OCI-LY1 (cell line): ENCODE data around the gene KRTAP1-5.

ENCODE experiments used
- H2AFZ ChIP-seq: fragments of 200-600 bp; sonication (generic), shearing (Covaris generic); 2 replicates; pipeline ENCODE4 v1.6.0; 2014; ENCODE audit warnings: antibody characterized with exemption, mild to moderate bottlenecking, low read length
- H3F3A ChIP-seq: fragments of 200-600 bp; sonication (generic), shearing (Covaris generic); 2 replicates; pipeline ENCODE4 v1.6.0; 2014; ENCODE audit warnings: mild to moderate bottlenecking, antibody characterized with exemption, low read length, moderate library complexity; ENCODE audit not compliant: insufficient read depth
- H3K27ac ChIP-seq: fragments of 200-600 bp; sonication (generic); 2 replicates; pipeline ENCODE4 v1.5.1; 2014; ENCODE audit warnings: low read length, mixed run types, mild to moderate bottlenecking, low read depth; ENCODE audit not compliant: poor library complexity, severe bottlenecking
- H3K27me3 ChIP-seq: fragments of 200-600 bp; sonication (generic); 2 replicates; pipeline ENCODE4 v1.6.0; 2014; ENCODE audit warnings: antibody characterized with exemption, mild to moderate bottlenecking, low read length, moderate library complexity; ENCODE audit not compliant: insufficient read depth
- H3K36me3 ChIP-seq: fragments of 200-600 bp; sonication (generic); 2 replicates; pipeline ENCODE4 v1.6.1; 2014; ENCODE audit warnings: mild to moderate bottlenecking, antibody characterized with exemption, low read length, moderate library complexity, mixed read lengths; ENCODE audit not compliant: insufficient read depth
- H3K4me1 ChIP-seq: fragments of 200-600 bp; sonication (generic); 2 replicates; pipeline ENCODE4 v1.5.1; 2014; ENCODE audit warnings: mild to moderate bottlenecking, low read length, moderate library complexity; ENCODE audit not compliant: insufficient read depth, severe bottlenecking
- H3K4me2 ChIP-seq: fragments of 200-600 bp; sonication (generic), shearing (Covaris generic); 2 replicates; pipeline ENCODE4 v1.6.1; 2014; ENCODE audit warnings: low read length
- H3K4me3 ChIP-seq: fragments of 200-600 bp; sonication (generic); 2 replicates; pipeline ENCODE4 v1.5.1; 2014; ENCODE audit warnings: low read length, low read depth, mild to moderate bottlenecking, mixed read lengths; ENCODE audit not compliant: poor library complexity, severe bottlenecking
- H3K79me2 ChIP-seq: fragments of 200-600 bp; shearing (Covaris generic); 2 replicates; pipeline ENCODE4 v1.6.1; 2016; ENCODE audit warnings: mixed run types, low read length, mixed read lengths; ENCODE audit not compliant: insufficient read depth
- H3K9ac ChIP-seq: fragments of 200-600 bp; sonication (generic), shearing (Covaris generic); 2 replicates; pipeline ENCODE4 v1.6.1; 2014; ENCODE audit warnings: mild to moderate bottlenecking, low read length, mixed read lengths
- H3K9me2 ChIP-seq: fragments of 200-600 bp; sonication (generic), shearing (Covaris generic); 2 replicates; pipeline ENCODE4 v1.6.1; 2014; ENCODE audit warnings: low read depth, mild to moderate bottlenecking, low read length, mixed read lengths
- H3K9me3 ChIP-seq: fragments of 200-600 bp; shearing (Covaris generic); 2 replicates; pipeline ENCODE4 v1.6.1; 2014; ENCODE audit warnings: low read length, mixed read lengths
- H4K20me1 ChIP-seq: fragments of 200-600 bp; sonication (generic), shearing (Covaris generic); 2 replicates; pipeline ENCODE4 v1.6.0; 2016; ENCODE audit warnings: mild to moderate bottlenecking, low read length; ENCODE audit not compliant: insufficient read depth
- CTCF ChIP-seq: fragments of 200-600 bp; sonication (generic), shearing (Covaris generic); IDR thresholded peaks from 2 replicates; pipeline ENCODE4 v1.5.1; 2017; ENCODE audit warnings: mild to moderate bottlenecking, antibody characterized with exemption, low read length, moderate library complexity, mixed read lengths
- EZH2 ChIP-seq: fragments of 200-600 bp; sonication (generic), shearing (Covaris generic); IDR thresholded peaks from 2 replicates; pipeline ENCODE4 v1.8.0; 2017; ENCODE audit warnings: borderline replicate concordance, mixed run types, mild to moderate bottlenecking, antibody characterized with exemption, low read length, moderate library complexity, mixed read lengths

Gene KRTAP1-5

DNA sequence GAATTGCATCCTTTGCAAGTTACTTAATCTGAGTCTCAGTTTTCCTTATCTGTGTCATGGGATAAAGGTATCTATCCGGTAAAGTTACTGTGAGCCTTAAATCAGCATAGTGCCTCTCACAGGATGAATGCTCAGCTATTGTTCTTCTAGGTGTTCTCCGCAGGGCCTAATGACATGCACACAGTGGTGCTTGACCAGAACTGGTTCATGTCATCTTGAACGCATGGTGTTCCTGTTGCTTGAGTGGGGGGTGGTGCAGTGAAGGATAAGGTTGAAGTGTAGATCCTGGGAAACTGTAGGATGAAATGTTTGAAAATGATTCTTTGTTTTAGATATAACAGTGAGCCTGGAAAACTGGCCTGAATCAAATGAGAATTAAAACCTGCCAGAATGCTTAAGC, 46.9 kb downstream of the KRTAP1-5 start:
- H3K4me3 ChIP-seq = no peak overlapping the region
- H3K9ac ChIP-seq = no peak overlapping the region
- H3F3A ChIP-seq = no peaks in the 10 kb centered on the region
- no peak overlapping the region for H3K4me2 ChIP-seq
- no peak overlapping the region for H3K27ac ChIP-seq
- no peaks in the 10 kb centered on the region for H3K27me3 ChIP-seq
- H3K79me2 ChIP-seq = no peaks in the 10 kb centered on the region
- H3K4me1 ChIP-seq = no peaks in the 10 kb centered on the region
- no peaks in the 10 kb centered on the region for H3K36me3 ChIP-seq
- no peak overlapping the region for H2AFZ ChIP-seq
- no peaks in the 10 kb centered on the region for H3K9me2 ChIP-seq
- H4K20me1 ChIP-seq = no peaks in the 10 kb centered on the region
- no peaks in the 10 kb centered on the region for H3K9me3 ChIP-seq
- TF ChIP-seq EZH2 (no peak), CTCF (no peak)

GRCh38 chr17:40978575-40979151, 48.3 kb downstream of the KRTAP1-5 start:
- H3K9ac ChIP-seq = no peak overlapping the region
- no peaks in the 10 kb centered on the region for H3K9me2 ChIP-seq
- H3K79me2 ChIP-seq = no peaks in the 10 kb centered on the region
- H3K27ac ChIP-seq = no peak overlapping the region
- no peak overlapping the region for H2AFZ ChIP-seq
- no peaks in the 10 kb centered on the region for H3K9me3 ChIP-seq
- no peaks in the 10 kb centered on the region for H3K36me3 ChIP-seq
- no peaks in the 10 kb centered on the region for H3K4me1 ChIP-seq
- no peak overlapping the region for H3K4me3 ChIP-seq
- no peaks in the 10 kb centered on the region for H3K27me3 ChIP-seq
- no peak for TF ChIP-seq EZH2
- TF ChIP-seq CTCF = no peak
- no peaks in the 10 kb centered on the region for H3F3A ChIP-seq
- no peak overlapping the region for H3K4me2 ChIP-seq
- no peaks in the 10 kb centered on the region for H4K20me1 ChIP-seq
